ENCODE data around the gene LRRC56.
A peak's percentile ranks its signal among the peaks of the same experiment; 100 is the strongest.
"Not testable (repeated sequence)": the region's sequence is repeated elsewhere in the genome, so short reads cannot be mapped to it uniquely, and the experiment has no call there.

The LRRC56 gene

GRCh38 chr11:501683-502287, 35.5 kb upstream of the LRRC56 start:
- no peak for DNase-seq

- no peak for DNase-seq
Observed at GRCh38 chr11:502288-503178, 34.8 kb upstream of the LRRC56 start.

GRCh38 chr11:503179-503981, 33.9 kb upstream of the LRRC56 start:
- peak; percentile 95 for DNase-seq

- peak; percentile 70 for DNase-seq
Observed at GRCh38 chr11:504053-504993, 33.0 kb upstream of the LRRC56 start.

GRCh38 chr11:504994-505344, 32.4 kb upstream of the LRRC56 start:
- no peak for DNase-seq

GRCh38 chr11:506238-506994, 30.9 kb upstream of the LRRC56 start:
- DNase-seq, result peak; percentile 91

- peak; percentile 85 for DNase-seq
Observed at GRCh38 chr11:506995-507726, 30.2 kb upstream of the LRRC56 start, which contains the start of gene RNH1. TSS of gene RNH1 (minus strand) at chr11:507242. CDS start at chr11:502162, 5,080 bp downstream.

GRCh38 chr11:507727-508515, 29.4 kb upstream of the LRRC56 start:
- no peak for DNase-seq

- DNase-seq, result no peak
Observed at GRCh38 chr11:508956-509355, 28.4 kb upstream of the LRRC56 start.

GRCh38 chr11:512761-513595, 24.3 kb upstream of the LRRC56 start:
- DNase-seq, result peak; percentile 77

GRCh38 chr11:514606-515005, 22.7 kb upstream of the LRRC56 start:
- DNase-seq, result peak; percentile 73

GRCh38 chr11:515131-515530, 22.2 kb upstream of the LRRC56 start:
- DNase-seq, result no peak

- DNase-seq, result no peak
Observed at GRCh38 chr11:516400-516799, 20.9 kb upstream of the LRRC56 start.

GRCh38 chr11:516918-517685, 20.2 kb upstream of the LRRC56 start:
- DNase-seq, result not testable (repeated sequence)

GRCh38 chr11:518463-519202, 18.7 kb upstream of the LRRC56 start:
- no peak for DNase-seq

- DNase-seq, result no peak
Observed at GRCh38 chr11:520428-521176, 16.7 kb upstream of the LRRC56 start.

Data from MV-4-11 (cell line).